HepG2 (cell line): ENCODE data around the gene LDAH. TPM values are rescaled to one million over a fixed set of nuclear protein-coding genes. Genes with fewer than 3 reads are reported as not detected.

Experiments used
- AGO2 ChIP-seq: fragments of 200-400 bp; formaldehyde crosslinking; optimal IDR thresholded peaks from 2 replicates; pipeline ENCODE3; 2017; ENCODE audit warnings: mild to moderate bottlenecking, low read depth, low read length, moderate library complexity
- CBX1 ChIP-seq: IDR thresholded peaks from one replicate; pipeline ENCODE4 v1.6.1; 2016; ENCODE audit warnings: antibody characterized with exemption, low read depth
- E2F2 ChIP-seq: sonication (generic); formaldehyde crosslinking; IDR thresholded peaks from 2 replicates; pipeline ENCODE4 v1.4.0; 2020; ENCODE audit warnings: missing genetic modification reagents, borderline replicate concordance
- FUBP1 ChIP-seq: sonication (generic); formaldehyde crosslinking; IDR thresholded peaks from 2 replicates; pipeline ENCODE4 v1.5.1; 2020; ENCODE audit warnings: missing genetic modification reagents, mild to moderate bottlenecking, borderline replicate concordance
- HOXA5 ChIP-seq: sonication (generic); formaldehyde crosslinking; IDR thresholded peaks from 2 replicates; pipeline ENCODE4 v1.4.0; 2020; ENCODE audit warnings: missing genetic modification reagents
- LBX2 ChIP-seq: sonication (generic); formaldehyde crosslinking; IDR thresholded peaks from 2 replicates; pipeline ENCODE4 v1.5.0; 2020; ENCODE audit warnings: missing genetic modification reagents, mild to moderate bottlenecking, borderline replicate concordance
- MLXIP ChIP-seq: sonication (generic); formaldehyde crosslinking; IDR thresholded peaks from 2 replicates; pipeline ENCODE4 v1.9.0; 2021; ENCODE audit warnings: missing genetic modification reagents, borderline replicate concordance
- MTF2 ChIP-seq: sonication (generic); formaldehyde crosslinking; IDR thresholded peaks from 2 replicates; pipeline ENCODE4 v1.5.0; 2020; ENCODE audit warnings: missing genetic modification reagents, borderline replicate concordance
- MXD3 ChIP-seq: IDR thresholded peaks from 2 replicates; pipeline ENCODE4 v1.6.1; 2016; ENCODE audit warnings: mild to moderate bottlenecking, missing biosample characterization, missing genetic modification reagents
- ZBTB38 ChIP-seq: sonication (generic); formaldehyde crosslinking; IDR thresholded peaks from 2 replicates; pipeline ENCODE4 v1.5.1; 2020; ENCODE audit warnings: mild to moderate bottlenecking, missing genetic modification reagents
- ZEB1 ChIP-seq: IDR thresholded peaks from 2 replicates; pipeline ENCODE4 v1.6.1; 2012; ENCODE audit warnings: mild to moderate bottlenecking, low read depth, inconsistent platforms; ENCODE audit not compliant: insufficient replicate concordance
- ZNF740 ChIP-seq: sonication (generic); formaldehyde crosslinking; IDR thresholded peaks from 2 replicates; pipeline ENCODE4 v1.4.0; 2020; ENCODE audit warnings: missing genetic modification reagents
- polyA plus RNA-seq, 8 experiments: library from polyadenylated mRNA; depleted of rRNA in 3 of 8; stranded (reverse) in 7 of 8; unstranded in 1 of 8; fragments of >200 nt; fragmentation: Illumina TruSeq in 4 of 8; extraction: Trizol in 4 of 8; gene quantifications; 2 replicates each; pipeline versions ENCODE4 v1.2.1 to v1.2.3, GENCODE V29; 2011 to 2016; ENCODE audit warnings: low read depth in 4 of 8, missing spikeins in 1 of 8, mixed read lengths in 1 of 8; ENCODE audit not compliant: insufficient read depth in 1 of 8
- total RNA-seq, 5 experiments: library from RNA; depleted of rRNA; stranded (reverse); fragments of >200 nt; fragmentation: Illumina TruSeq; extraction: Trizol; gene quantifications; 2 replicates each; pipeline ENCODE4 v1.2.3, GENCODE V29; 2016; ENCODE audit warnings: low read depth in 1 of 5

LDAH gene
- total and polyA plus RNA-seq, 2 of the 13 experiments (the other 11 are each of a cell fraction or from before 2014, with no cell fraction given), result 28.8 to 46.2 TPM

- TF ChIP-seq MLXIP (CRISPR knock-in tag) (no peak), ZBTB38 (0 out of 2 replicates have a peak, but pooled peaks have one; percentile 14), ZNF740 (CRISPR knock-in tag) (no peak), CBX1 (no peak), AGO2 (peak; percentile 64), HOXA5 (CRISPR knock-in tag) (no peak), E2F2 (CRISPR knock-in tag) (no peak), FUBP1 (CRISPR knock-in tag) (no peak), LBX2 (CRISPR knock-in tag) (no peak), MXD3 (CRISPR knock-in tag) (no peak), MTF2 (CRISPR knock-in tag) (no peak), ZEB1 (no peak)
These were observed 151.7 kb downstream of the LDAH start (continued) for GRCh38 chr2:20671036-20671735.
